ENCODE data around the gene DBNDD2.

DBNDD2 gene, protein sequence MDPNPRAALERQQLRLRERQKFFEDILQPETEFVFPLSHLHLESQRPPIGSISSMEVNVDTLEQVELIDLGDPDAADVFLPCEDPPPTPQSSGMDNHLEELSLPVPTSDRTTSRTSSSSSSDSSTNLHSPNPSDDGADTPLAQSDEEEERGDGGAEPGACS

DNA sequence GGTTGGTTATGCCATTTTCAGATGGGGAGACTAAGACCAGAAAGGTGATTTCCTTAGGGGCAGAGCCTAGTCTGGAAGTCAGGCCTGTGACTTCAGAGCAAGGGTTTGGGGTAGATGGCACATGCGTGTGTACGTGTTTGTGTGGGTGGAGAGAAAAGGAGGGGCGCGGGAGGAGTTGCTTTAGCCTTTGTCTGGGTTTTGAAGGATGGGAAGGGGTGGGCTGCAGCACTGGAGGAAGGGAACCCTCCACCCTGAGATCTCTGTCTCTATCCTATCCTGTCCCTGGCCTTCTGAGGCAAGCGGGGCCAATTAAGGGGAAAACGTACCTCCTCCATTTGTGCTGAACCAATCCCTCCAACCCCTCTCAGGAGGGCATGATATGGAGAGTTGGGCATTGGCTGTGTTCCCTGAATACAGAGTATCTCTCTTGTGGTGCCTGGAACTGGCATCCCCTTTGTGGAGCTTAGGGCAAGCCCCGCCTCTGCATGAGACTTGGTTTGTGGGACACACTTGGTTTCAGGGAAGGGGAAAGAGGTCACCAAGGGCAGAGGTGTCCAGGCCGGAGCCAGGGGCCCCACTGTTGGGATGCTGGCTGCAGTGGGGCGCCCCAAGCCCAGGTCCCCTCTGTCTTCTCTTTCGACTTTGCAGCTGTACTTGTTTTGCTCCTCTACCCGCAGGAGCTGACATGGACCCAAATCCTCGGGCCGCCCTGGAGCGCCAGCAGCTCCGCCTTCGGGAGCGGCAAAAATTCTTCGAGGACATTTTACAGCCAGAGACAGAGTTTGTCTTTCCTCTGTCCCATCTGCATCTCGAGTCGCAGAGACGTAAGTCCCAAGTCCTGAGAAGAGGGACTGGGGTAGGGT lies at the start of gene DBNDD2:
Gene DBNDD2, plus strand, starts transcription at position 507 of the 863 bp plus-strand sequence. Its CDS starts 179 bp downstream, at position 686.
- no peak for DNase-seq (ENCODE audit: low read depth in 2 of 2)

DNA sequence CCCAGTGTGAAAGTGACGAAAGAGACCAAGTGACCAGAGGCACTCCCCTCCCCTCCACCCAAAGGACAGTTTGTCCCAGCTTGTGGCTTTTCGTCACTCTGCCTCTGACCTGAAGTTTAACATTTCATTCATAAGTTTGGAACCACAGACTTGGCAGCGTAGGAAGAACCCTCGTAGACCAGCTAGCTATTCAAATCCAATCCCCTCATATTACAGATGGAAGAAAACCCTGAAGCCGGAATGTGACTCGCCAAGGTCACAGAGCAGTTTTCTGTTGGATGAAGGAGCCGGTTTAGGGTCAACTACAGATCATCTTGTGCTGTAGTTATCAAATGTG lies 49.1 kb upstream of the DBNDD2 start:
- no peak for DNase-seq (ENCODE audit: low read depth in 2 of 2)

DNA sequence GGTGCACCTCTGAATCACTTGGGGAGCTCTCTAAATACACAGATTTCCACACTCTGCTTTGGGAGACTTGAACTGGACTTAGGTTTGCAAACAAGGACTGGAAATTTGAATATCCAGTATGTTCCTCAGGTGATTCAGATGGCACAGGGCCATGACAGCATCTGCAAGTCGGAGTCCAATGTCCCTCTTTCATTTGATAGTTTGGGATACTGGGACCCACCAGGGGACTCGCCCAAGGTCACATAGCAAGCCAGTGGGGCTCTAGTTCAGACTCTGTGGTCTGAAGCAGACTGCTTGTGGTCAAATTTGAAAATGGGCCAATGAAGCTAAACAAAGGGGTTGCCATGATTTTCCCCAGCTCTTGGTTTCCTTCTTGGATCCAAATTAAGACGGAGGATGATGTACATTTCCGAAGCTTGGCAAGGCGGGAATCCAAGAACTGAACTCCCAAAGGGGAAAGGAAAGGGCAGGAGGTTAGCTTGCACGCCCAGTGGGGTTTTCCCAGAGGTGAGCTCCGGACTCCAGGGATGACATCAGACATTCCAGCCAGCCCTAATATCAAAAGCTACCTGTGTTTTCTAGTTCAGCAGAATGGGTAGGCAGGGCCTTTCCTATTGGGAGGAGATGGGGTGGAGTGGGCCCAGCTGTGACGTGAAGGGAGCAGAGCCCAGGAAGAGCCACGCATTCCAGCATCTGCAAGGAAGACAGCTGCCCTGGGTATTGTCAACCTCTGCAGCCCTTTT lies 48.5 kb upstream of the DBNDD2 start:
- no peak for DNase-seq (ENCODE audit: low read depth in 2 of 2)

DNA sequence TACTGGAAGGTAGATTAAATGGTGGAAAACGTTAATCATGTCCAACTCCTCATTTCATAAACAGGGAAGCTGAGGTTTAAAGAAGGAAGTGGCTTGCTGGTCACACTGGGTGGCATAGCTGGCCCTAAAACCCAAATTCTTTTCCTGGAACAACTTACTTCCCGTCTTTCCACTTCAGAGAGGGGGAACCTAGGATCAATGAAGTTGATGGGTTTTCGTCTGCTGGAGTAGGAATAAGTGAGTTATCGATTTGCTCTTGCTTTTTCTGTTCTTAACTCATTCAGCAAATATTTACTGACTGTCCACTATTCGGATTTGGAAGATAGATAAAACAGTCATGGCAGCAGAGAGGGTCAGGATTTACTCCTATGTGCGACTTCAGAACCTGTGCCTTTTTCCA lies 46.3 kb upstream of the DBNDD2 start:
- no peak for DNase-seq (ENCODE audit: low read depth in 2 of 2)

DNA sequence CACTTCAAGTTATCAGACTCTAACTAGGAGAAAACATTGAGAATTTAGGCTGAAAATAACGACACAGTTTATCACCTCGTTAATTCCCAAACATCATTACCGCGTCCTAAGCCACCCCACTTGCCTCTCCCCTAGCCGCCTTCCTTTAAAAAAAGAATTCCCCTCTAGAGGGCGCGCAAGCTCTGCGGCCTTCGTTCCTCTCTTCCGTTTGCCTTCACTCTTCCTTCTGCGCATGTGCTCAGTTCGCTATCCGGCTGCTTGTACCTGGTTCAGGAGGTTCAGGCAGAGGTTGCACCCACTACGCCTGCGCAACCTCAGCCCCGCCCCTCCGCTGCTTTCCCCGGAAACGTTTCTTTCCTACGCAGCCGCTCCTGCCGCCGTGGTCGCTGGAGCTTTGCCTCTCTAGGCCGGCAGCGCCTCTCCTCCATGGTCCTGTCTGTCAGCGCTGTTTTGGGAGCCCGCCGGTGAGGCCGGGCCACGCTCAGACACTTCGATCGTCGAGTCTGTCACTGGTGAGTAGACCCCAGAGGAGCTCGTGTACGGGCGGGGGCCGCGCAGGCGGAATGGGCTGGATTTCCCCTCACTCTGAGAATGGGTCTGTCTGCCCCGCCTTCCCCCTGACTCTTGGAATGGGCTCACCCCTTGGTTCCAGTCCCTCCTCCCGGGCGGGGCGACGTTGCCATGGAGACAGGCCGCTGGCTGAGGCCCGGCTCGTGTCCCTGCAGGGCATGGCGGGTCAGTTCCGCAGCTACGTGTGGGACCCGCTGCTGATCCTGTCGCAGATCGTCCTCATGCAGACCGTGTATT lies 45.1 kb upstream of the DBNDD2 start, which contains the start of gene SYS1:
Gene SYS1, plus strand, starts transcription at position 353 of the 807 bp plus-strand sequence. Its CDS starts 376 bp downstream, at position 729.
- DNase-seq (ENCODE audit: low read depth in 2 of 2): peak; percentile 96 to 97

DNA sequence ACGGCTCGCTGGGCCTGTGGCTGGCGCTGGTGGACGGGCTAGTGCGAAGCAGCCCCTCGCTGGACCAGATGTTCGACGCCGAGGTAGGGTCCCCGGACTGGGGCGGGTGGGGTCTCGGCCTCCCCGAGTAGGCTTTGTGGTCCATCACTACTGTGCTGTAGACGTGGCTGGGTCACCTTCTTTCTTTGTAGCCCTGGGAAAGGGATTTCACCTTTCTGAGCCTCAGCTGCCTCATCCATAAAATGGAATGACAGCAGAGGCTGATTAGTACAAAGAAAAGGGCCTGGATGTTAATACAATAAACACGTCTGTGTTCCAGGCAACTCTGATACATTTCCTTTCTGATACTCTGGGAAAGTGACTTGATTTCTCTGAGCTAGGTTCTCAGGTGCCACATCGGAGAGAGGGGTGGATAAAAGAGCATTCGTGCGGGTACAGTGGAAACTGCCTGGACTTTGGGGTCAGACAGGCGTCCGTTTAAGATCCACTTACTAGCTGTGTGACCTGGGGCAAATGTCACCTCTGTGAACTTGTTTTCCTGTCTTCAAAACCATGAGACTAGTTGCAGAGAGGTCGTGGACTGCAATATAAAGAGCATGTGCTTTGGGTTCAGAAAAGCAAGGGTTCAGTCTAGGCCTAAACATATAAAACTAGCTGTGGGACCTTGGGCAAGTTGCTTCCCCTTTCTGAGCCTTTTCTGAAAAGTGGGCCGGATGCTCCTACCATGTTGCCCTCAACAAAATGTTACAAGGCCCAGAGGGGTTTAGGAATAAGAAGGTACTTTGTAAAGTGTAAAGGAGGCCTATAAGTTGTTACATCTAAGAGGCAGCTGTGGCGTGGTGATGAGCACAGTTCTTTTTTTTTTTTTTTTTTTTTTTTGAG lies 44.2 kb upstream of the DBNDD2 start:
- DNase-seq (ENCODE audit: low read depth in 2 of 2): no peak

DNA sequence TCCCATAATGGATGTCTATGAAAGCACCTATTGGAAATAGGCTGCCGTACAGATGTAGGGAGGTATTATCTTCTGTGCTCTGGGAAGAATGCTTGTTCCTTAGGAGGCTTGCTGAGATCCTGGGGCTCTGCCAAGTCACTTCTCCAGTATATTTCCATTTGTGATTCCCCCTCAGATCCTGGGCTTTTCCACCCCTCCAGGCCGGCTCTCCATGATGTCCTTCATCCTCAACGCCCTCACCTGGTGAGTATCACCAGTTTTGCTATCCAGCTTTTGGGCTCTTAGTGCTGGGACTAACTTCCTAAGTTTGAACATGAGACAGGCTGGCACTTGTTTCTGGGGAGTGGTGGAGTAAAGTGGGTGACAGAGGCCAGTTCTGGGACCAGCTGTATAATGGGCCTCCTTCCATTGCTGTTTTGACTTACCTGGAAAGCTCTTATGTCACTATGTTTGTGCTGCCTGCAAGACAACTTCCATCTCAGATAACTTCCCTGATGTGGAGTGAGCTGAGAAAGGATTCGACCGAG lies 42.6 kb upstream of the DBNDD2 start:
- DNase-seq (ENCODE audit: low read depth in 2 of 2): no peak

DNA sequence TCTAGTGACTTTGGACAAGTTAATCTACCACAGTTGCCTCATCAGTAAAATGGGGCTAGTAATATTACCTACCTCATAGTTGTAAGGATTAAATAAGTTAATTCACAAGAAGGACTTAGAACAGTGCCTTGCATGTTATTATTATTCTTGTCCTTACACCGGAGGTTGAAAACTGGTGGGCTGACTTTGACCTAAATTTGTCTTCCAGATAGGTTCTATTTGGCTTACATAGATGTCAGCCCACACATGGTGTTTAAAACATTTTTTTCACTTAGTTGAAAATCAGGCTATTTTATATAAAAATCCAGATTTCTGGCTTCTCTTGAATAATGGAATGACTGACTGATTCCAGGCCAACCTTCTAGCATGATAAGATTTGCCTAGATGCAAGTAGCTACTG lies 41.9 kb upstream of the DBNDD2 start:
- no peak for DNase-seq (ENCODE audit: low read depth in 2 of 2)

DNA sequence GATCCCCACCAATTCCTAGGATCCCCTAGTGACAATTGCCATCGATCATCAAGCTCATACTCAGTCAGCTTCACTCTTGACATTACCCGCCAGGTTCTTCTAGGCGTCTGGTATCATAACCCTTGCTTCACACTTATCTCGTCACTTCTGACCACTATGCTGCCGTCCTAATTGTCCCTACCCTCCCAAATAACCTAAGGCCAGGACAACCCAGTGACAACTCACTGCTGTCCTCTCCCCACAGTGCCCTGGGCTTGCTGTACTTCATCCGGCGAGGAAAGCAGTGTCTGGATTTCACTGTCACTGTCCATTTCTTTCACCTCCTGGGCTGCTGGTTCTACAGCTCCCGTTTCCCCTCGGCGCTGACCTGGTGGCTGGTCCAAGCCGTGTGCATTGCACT lies 41.5 kb upstream of the DBNDD2 start:
- no peak for DNase-seq (ENCODE audit: low read depth in 2 of 2)

DNA sequence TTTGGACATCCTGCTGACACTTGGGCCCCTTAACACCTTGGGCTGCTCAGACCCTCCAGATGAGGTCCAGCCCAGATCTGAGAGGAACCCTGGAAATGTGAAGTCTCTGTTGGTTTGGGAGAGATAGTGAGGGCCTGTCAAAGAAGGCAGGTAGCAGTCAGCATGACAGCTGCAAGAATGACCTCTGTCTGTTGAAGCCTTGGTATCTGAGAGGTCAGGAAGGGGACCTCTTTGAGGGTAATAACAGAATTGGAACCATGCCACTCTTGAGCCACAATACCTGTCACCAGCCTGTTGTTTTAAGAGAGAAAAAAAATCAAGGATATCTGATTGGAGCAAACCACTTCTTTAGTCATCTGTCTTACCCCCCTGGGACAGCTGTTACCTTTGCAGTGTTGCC lies 41.0 kb upstream of the DBNDD2 start:
- no peak for DNase-seq (ENCODE audit: low read depth in 2 of 2)

DNA sequence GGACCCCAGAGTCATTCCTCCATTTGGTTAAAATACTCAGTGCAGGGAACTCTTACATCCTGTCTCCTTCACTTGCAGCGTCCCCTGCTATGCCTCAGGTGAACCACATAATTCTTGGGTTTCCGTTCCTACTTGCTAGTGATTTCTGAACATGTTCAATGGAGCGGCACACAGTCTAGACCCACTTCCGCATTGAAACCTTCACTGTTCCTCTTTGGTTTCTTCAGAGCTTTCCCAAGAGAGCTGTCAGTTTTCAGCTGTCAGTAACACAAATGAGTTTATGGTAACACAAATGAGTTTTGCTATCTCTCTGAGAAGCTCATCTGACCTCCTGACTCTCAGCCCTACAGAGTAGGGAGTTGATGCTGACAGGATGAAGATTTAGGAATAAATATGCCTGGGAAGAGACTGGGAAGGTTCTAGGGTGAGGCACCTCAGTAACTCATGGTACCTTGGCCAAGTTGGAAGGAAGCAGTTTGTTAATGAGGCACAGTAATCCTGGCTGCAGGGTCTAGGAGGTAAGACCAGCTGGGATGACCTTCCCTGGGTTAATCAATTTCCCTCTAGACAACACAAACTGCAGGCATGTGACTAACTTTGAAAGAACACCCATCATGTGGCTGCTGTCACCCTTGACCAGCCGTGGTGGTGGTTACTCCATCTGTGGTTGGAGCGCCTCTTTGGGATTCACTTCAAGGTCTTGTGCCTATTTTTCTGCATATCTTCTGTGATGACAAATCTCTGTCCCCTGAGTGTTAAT lies 39.7 kb upstream of the DBNDD2 start:
- DNase-seq (ENCODE audit: low read depth in 2 of 2): no peak

DNA sequence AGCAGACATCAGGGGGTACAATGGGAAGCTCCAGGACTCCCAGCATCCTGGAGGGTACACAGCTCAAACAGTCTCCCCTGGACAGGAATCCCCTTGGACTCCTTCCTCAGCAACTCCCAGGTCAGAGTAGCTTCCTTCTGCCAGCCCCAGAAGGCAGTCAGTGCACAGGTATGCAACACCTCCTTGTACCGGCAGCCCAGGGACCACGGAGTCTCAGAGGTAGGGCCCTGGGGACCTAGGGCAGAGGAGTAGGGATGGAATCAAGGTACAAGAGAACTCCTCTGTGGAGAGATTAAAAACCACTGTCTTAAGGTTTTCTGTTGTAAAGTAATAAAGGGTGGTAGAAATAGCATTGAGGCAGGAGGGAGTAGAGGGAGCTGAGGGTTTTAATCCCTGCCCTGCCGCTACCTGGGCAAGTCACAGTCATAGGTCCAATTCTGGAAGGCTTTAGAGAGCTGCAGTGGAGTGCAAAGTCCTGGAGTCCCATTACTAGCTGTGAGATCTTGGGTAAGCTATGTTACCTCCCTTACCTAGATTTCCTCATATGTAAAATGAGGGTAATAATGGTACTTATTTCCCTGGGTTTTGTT lies 37.4 kb upstream of the DBNDD2 start:
- no peak for DNase-seq (ENCODE audit: low read depth in 2 of 2)

DNA sequence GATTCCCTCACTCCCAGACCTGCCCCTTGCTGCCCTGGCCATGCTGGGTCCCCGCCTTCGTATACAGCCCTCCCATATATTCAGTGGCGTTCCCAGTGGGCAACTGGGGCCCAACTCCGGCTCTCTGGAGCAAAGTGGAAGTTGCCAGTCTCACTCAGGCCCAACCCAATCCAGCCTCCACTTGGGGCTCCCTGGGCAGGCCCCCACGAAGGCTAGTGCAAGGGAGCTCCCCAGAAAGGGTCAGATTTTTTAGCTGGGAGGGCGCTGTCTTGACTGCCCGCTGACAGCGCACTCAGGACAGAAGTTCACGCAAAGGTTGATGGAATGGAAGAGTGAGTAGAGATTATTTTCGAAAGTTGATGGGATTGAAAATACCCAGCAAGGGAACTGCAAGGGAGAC lies 35.8 kb upstream of the DBNDD2 start:
- DNase-seq (ENCODE audit: low read depth in 2 of 2): no peak

DNA sequence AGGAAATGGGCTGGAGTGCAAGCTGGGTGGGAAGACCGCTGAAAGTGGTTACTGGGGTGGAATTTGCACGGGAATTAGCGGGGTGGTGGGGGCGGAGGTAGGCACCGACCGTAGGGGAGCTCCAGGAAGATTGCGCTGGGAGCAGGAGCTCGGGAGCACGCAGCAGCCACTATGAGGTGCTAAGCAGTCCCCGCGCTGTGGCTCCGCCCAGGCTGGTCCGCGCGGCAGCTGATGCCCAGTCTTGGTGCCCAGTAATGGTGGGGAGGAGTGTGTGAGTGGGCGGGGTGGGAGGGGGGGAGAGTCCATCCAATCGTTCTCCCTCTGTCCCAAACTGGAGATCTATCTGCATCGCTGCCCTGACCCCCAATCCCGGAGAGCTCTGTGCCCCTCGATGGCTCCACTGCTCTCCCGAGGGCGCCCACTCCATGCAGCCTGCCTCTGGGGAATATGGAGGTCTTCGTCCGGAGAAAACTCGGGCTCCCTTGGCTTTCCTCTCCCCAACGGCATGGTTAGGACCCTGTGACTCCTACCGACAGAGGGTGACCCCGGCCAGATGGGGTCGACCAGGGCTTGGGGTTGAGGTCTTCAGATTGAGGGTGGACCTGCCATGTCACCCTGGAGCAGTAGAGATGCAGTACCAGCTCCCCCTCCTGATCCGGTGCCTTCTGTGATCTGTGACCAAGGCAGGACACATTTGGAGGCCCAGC lies 35.3 kb upstream of the DBNDD2 start:
- DNase-seq (ENCODE audit: low read depth in 2 of 2): no peak

DNA sequence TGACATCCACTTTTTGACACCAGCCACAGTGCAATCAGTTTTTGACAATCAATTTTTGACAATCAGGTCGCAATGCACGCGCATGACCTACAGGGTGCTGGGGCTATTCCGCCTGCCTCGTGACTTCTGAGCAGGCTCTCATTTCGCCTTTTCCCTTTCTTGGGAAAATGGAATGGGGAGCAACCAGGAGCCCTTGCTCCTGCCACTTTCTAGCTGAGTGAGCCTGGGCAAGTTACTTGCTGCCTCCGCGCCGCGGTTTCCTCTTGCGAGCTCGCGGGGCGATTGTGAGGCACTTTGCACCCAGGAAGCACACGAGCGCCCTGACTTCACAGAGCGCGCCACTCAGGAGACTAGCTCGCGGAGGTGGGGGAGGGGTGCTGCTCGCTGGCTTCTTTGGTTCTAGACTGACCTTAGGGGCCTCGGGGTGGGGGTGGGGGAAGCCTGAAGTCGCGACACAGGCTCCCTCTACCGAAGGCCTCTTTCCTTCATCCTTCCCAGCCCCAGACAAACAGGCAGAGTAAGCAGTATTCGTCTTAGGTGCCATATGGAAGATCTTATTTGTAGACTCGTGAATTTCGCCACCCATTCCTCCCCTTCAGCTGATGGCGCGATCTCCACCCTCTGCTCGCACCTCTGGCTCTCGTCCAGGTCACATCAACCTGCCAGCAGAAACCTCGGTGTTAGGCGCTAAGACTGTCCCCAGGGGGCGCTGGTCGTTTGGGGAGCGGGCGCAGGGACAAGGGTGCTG lies 34.6 kb upstream of the DBNDD2 start:
- DNase-seq (ENCODE audit: low read depth in 2 of 2): peak; percentile 77 to 82

DNA sequence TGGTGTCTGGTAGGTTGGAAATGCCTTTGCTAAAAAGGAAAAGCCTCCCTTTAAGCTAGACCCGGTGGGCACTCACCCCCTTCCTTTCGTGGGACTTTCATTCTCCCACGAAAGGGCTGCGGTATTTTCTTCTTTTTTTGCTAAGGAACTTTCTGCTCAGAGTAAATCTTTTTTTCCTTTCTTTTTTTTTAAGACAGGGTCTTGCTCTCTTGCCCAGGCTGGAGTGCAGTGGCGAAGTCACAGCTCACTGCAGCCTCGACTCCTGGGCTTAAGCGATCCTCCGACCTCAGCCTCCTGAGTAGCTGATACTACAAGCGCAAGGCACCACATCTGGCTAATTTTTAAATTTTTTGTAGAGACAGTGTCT lies 34.0 kb upstream of the DBNDD2 start:
- DNase-seq (ENCODE audit: low read depth in 2 of 2): no peak

DNA sequence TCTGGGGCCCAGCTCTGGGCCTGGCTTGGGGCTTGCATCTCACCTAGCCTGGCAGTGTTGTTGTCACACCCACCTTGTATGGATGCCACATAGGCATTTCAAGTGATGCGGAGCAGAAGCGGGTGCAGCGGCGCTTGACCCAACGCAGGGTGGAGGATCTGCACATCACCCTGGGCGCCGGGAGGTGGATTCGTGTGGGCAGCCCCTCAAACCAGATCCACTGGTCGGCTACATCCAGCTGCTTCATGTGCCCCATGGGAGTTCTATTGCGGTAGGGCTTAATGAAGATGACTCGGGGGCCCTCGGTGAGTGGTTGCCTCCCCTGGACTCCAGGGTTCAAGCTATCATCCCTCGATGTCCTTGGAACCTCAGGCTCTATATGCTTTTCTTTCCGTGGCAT lies 33.1 kb upstream of the DBNDD2 start:
- DNase-seq (ENCODE audit: low read depth in 2 of 2): no peak

DNA sequence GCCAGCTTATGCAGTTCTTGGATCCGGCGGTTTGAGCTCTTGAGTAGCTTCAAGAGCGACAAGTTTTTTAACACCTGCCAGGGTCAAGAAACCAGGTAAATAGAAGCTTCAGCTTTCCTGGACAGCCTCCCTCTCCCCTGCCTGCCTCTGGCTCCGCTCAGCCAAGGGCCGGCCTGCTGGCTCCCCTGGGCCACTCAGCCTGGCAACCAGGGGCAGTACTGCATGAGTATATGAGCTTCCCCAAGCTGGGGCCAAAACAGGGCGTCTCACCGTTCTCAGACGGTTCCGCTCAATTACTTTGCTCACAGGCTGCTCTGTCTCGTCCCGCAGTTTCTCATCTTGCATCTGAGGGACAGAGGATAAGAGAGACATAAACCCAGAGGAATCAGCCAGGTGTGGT lies 30.8 kb upstream of the DBNDD2 start:
- DNase-seq (ENCODE audit: low read depth in 2 of 2): no peak

All from activated CD8-positive, alpha-beta memory T cell treated with anti-CD3 and anti-CD28 coated beads for 4 hours (primary cell).